ENCODE data around the gene TMEM273.

TMEM273 gene, protein sequence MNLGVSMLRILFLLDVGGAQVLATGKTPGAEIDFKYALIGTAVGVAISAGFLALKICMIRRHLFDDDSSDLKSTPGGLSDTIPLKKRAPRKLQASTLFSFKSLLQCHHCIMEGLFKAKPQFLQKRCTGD

DNA sequence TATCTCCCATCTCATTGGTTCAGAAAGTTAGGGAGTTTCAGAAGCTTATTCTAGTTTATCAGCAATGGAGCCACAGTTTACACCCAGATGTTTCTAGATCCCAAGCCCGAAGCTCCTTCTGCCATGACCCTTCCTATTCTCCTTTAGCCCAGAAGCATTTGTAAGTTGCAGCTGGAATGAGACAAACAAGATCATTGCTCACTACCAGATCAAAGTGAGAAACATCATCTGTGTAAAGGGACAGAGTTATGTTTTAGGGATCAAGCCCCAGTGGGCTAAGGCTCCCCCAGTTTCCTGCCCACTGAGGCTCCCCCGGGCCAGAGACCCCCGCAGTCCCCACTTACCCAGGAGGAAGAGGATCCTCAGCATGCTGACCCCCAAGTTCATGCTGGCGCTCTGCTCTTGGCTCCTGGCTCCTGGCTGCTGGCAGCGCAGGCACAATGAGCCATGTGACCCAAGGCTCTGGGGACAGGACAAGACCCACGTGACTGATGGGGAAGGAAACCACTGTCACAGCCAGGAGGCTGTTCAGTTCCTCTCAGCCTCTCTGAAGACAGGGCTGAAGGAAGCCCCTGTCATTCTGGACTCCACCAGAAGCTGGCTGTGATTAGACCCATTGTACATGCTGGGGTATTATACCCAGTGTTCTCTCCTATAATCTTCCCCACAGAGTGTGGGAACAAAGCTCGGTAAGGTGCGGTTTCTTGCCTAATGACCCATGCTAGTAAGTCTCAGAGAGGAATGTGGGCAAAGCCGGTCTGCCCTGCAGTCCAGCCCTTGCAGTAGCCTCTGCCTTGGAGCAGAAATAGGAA is at the start of gene TMEM273:
Gene TMEM273, minus strand, starts transcription at position 442 of the 812 bp plus-strand sequence. Its CDS starts 55 bp downstream, at position 387.
- no peak for DNase-seq (ENCODE audit: low read depth in 3 of 3, low spot score in 1 of 3)

DNA sequence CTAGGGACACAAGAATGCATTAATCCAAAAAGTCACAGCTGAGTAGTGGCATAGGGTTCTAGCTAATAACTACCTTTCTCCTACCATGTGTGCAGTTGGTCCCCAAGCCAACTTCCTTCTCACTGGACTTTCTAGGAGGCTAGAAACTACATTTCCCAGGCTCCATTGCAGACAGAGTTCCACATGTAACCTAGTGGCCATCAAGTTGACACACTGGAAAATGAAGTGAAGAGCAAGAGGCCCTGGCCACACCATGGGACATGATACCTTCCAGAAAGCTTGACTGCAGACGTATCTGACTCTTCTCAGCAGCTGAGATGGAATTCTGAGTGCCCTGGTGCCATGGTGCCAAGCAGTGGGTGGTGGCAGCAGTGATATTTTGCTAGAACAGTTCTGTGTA is 49.8 kb upstream of the TMEM273 start:
- DNase-seq (ENCODE audit: low read depth in 3 of 3, low spot score in 1 of 3): no peak

DNA sequence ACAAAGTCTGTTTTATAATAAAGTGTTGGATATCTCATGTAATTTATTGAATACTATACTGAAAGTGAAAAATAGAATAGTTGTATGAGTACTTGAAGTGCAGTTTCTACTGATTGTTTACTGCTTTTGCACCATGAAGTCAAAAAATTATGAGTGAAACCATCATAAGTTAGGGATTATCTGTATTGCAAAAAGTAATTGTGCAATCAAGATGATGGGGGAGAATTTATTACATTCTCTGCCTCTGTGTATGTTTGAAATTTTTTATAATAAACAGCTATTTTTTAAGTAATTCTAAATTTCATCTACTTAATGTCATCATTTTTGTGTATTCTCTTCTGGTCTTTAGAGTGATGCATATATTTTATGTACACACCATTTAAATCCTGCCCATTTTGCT is 47.2 kb upstream of the TMEM273 start:
- no peak for DNase-seq (ENCODE audit: low read depth in 3 of 3, low spot score in 1 of 3)

DNA sequence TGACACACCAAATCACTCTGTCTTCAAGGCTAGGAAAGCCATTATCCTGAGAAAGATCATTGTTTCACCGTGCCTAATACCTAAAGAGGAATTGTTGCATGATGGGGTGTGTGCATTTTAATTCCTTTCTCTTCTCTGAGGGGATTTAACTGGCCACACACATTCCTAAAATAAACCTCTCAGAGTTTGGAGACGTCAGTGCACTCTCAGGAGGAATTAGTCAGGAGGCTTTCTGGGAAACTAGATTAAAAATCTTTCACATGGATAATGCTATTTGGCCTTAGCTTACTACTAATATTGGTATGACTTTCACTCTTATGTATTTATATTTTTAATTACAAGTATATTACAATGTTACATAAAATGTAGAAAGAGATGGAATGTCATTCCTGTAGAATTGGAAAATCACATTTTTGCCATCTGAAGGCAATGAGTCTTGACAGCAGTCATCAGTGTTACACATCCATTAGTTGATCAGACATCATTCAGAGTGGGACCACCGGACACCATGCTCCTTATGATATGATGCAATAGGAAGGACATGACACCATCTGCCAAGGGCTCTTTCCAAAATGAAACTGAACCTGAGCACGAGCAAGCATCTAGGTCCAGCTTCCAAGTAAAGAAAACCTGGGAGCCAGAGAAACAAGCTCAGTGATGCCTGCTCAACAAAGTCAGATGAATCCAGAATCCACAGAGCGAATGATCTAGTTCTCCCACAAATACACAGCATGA is 43.1 kb upstream of the TMEM273 start:
- no peak for DNase-seq (ENCODE audit: low read depth in 3 of 3, low spot score in 1 of 3)

DNA sequence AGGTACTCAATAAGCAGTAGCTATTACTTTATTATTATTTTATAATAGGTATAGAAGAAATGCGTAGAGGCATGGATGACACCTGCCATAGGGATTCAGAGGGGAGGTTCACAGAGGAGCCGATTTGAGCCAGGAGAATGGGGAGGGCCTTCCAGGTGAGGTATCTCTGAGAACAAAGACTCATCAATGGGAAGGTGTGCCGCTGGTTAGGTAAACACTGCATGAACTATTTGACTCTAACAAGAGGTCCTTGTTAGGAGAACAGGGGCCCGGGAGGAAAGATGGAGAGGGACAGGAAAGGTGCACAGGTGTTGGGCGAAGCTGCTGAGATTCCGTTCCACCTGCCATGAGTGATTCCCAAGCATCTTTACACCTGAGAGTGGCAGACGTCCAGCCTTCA is 41.8 kb upstream of the TMEM273 start:
- no peak for DNase-seq (ENCODE audit: low read depth in 3 of 3, low spot score in 1 of 3)

DNA sequence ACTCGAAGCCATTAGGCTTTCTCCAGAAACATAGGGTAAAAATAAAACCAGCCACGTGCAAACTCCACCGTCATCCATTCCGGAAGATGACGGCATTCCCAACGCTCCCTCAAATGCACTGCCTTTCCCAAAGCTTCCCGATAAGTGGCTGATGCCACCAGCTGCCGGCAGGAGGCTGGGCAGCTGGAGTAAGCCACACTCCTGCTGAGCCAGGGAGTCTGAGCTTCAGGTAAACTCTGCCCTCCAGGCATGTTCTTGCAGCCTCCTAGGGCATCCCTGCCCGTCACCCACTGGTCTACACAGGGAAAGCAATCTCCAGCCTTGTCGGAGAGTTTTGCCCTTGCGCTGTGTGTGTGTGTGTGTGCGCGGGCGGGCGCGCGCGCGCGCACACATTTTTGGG is 40.5 kb upstream of the TMEM273 start:
- DNase-seq (ENCODE audit: low read depth in 3 of 3, low spot score in 1 of 3): no peak

DNA sequence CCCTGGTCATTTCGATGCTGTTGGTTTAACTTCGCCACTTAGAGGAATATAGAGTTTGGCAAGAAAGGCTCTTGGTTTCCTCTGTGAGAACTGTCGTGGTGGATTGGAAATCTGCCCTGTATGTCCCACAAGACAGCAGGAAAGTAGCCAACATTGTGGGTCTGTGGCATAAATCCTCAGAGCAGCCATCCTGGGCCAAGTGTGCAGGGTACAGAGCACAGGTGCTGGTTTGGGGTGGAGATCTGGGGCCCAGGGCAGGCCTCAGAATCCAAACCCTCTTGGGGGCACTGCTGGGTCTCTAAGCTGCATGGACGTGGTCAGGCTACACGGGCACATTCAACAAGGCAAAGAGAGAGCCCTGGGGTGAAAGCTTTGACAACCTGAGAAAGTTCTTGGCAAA is 39.2 kb upstream of the TMEM273 start:
- no peak for DNase-seq (ENCODE audit: low read depth in 3 of 3, low spot score in 1 of 3)

DNA sequence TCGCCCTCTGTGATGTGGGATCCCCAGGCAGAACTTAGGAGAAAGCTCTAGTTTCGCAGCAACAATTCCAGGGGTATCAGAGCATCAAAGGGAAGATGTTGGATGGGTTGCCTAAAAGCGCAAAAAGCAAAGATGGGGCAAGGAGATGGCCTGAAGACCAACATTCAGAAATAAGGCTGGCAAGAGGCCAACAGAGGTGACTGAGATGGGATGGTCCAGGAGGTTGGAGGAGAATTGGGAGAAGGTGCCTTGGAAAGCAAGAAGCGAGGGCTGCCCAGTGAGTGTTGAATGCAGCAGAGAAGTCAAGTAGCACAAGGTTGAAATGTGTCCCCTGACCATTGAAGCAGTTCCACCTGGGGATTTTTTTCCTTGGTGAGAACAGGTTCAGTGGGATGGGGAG is 38.4 kb upstream of the TMEM273 start:
- DNase-seq (ENCODE audit: low read depth in 3 of 3, low spot score in 1 of 3): no peak

DNA sequence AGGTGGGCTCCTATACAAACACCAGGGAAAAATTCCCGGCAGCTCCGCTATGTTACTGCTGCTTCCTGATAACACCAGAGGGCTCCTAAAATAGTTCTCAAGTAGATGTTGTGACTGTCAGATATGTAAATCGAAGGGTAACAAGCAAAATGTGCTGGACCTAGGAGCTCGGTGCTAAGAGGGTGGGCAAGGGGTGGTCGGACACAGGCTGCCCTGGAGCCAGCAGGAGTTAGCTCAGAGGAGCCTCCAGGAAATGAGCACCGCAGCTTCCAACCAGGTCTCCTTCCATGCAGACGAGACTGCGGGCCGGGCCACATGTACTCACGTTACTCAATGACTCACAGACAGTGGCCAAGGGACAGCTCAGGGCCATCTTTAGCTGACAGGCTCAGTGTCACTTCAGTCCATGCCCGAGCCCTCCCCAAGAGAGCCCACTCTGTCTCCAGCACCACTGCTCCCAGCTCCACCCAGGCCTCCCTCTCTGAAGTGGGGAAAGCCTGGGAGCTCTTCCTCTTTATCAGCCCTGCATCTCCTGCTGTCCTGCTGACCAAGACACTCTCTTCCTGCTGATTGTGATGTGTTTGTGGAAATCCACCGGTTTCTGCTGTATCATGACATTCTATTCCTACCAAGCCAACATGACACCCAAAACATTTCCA is 37.2 kb upstream of the TMEM273 start:
- no peak for DNase-seq (ENCODE audit: low read depth in 3 of 3, low spot score in 1 of 3)

DNA sequence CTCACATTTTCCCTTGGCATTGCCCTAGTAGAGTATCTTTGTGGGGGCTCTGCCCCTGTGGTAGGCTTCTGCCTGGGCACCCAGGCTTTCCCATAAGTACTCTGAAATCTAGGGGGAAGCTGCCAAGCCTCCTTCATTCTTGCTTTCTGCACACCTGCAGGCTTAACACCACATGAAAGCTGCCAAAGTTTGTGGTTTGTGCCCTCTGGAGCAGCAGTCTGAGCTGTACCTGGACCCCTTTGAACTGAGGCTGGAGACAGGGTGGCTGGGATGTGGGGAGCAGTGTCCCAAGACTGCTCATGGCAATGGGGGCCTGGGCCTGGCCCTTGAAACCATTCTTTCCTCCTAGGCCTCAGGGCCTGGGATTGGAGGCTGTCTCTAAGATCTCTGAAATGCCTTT is 35.0 kb upstream of the TMEM273 start:
- DNase-seq (ENCODE audit: low read depth in 3 of 3, low spot score in 1 of 3): no peak

DNA sequence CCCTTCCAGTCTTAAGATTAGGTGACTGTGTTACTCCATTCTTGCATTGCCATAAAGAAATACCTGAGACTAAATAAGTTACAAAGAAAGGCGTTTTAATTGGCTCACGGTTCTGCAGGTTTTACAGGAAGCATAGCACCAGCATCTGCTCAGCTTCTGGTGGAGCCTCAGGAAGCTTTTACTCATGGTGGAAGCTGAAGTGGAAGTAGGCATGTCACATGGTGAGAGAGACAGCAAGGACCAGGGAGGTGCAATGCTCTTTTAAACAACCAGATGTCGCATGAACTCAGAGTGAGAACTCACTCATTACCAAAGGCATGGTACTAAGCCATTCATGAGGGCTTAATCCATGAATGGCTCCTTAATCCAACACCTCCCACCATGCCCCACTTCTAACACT is 34.0 kb upstream of the TMEM273 start:
- no peak for DNase-seq (ENCODE audit: low read depth in 3 of 3, low spot score in 1 of 3)

DNA sequence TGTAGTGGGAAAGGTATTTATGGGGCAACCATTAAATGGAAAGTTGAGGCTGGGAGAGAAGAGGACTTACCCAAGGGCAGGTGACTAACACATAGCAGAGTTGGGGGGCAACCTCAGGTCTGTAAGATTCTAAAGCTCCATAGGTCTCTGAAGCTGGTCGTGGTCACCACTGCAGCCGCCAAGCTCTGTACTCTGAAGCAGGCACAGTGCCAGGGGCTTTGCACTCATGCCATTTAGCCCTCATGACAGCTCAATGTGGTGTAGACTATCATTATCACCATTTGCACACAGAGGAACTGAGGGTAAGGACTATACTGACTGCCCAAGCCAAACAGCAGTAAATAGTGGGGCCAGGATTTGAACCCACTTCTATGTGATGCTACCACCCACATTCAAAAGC is 32.5 kb upstream of the TMEM273 start:
- DNase-seq (ENCODE audit: low read depth in 3 of 3, low spot score in 1 of 3): no peak

DNA sequence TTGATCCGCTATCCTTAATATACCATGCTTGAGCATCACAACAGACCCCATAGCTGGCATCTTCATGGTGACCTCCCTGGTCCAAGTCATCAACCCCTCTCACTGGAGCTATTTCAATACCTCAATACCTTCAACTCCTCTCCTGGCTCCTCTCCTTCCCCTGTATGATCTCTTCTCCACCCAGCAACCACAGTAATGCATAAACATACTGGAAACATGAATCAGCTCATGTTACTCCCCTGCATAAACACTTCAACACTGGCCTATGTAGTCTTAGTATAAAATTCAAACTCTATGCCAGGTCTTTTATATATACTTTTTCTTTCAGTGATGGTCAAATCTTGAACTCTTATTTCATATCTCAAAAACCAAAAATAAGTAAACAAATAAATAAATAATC is 31.8 kb upstream of the TMEM273 start:
- DNase-seq (ENCODE audit: low read depth in 3 of 3, low spot score in 1 of 3): no peak

DNA sequence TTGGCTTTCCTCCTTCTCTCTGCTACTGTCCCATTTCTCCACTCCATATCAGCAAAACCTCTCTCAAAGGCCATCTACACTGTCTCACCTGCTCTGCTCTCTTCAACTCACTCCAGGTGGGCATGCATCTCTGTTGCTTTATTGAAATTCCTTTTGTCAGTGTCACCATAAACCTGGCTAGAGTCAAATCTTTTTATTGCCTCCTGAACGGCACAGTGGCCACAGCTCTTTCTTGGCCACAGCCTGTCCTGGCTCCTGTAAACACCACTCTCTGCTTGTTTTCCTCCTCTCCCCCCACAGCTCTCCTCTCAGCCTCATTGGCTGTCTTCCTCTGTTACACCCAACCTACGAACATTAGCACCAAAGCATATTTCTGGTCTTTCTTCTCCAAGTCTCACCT is 31.1 kb upstream of the TMEM273 start:
- no peak for DNase-seq (ENCODE audit: low read depth in 3 of 3, low spot score in 1 of 3)

DNA sequence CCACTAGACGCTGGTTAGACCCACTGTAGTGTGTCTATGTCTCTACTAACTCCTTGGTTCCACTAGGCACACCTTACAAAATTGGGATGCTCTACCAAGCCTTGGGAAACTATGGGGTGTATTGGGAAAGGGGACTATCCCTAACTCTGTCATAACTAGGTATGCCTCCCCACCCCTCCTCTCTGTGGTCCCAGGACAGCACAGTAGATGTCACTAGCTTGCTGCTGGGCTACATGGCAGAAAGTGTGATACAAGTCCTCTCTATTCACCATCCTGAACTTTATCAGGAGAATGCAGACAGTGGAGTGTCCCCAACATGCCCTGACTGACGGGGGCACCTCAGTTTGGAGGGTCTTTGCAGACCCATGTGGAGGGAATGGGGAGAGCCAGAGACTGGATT is 30.3 kb upstream of the TMEM273 start:
- DNase-seq (ENCODE audit: low read depth in 3 of 3, low spot score in 1 of 3): no peak

DNA sequence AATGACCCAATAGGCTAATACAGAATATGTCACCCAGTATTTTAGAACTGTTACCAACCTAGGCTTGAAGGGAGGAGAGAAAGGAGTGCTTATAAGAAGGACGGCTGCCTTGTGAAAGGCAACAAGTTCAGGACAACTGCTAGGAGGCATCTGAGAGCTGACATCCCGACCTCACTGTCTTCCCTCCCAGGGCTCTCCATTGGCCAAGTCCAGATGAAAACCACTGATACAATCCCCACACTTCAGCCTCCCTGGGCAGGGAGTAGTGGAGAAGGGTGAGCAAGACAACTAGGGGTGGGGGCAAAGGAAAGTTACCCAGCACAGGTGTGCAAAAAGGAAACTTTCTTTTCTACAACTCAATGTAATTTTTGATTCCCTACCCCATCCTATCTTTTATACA is 29.5 kb upstream of the TMEM273 start:
- DNase-seq (ENCODE audit: low read depth in 3 of 3, low spot score in 1 of 3): no peak

DNA sequence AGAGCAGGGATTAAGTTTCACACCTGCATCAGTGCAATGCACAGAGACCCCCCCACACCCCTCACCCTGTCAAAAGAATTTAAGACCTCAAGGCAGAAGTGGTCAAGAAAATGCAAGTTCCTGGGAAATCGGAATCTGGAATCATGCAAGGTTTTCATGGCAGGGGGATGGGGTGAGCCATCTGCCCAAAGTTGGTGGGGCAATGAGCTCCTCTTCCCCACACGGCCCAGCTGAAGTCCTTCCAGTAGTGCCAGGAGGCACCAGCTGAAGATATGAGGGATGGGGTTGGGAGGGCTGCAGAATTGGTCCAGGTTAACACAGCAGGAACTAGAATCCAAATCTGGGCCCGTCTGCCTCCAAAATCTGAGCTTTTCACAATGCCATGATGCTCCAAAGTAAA is 25.0 kb upstream of the TMEM273 start:
- DNase-seq (ENCODE audit: low read depth in 3 of 3, low spot score in 1 of 3): no peak

DNA sequence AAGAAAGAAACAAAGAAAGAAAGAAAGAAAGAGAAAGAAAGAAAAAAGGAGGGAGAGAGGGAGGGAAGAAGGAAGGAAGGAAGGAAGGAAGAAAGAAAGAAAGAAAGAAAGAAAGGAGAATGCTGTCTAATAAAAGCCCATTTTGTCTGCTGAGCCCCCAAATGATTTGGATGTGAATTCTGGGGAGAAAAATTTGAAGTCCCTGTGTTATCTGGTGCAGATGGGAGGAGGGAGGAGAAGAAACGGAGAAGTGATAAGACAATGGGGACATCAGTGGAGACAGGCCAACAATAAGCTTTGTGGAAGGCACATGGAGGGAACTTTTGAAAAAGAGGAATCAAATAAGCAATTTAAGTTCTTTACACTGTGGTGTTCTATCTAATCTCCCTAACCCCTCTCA is 24.6 kb upstream of the TMEM273 start:
- DNase-seq (ENCODE audit: low read depth in 3 of 3, low spot score in 1 of 3): no peak

DNA sequence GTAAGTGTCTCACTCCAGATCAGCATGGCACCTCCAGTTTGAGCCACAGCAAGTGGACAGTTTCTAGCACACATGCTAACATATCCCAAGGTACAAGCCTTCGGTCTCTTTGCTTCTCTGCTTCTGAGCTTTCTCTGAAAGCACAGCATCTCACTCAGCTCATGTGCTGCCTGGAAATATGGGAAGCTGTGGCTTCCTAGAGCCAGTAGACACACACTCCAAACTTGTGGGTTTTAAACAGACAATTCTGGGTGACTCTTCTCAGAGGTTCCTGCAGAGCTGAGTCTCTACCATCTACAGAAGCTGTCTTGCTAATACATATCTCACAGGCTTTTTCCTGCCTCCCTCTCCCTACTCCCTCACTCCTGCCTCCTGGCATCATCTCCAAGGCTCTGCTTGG is 23.9 kb upstream of the TMEM273 start:
- no peak for DNase-seq (ENCODE audit: low read depth in 3 of 3, low spot score in 1 of 3)

DNA sequence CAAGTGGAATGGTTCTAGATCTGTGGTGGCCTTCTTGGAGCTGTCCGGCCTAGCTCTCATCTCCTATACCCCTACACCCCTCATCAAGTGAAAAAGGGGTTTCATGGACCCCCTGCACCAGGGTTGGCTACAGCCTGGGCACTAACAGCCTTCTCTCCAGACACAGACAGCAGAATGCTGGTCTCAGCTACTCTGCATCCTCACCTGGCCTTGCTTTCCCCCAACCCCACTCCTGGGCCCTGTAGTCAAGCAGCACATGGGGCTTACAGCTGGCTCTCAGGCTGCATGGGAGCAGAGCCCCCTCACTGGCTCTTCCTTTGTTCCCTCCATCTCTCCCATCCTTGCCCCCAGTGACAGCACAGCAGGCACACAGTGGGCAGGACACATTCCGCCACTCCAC is 20.8 kb upstream of the TMEM273 start:
- no peak for DNase-seq (ENCODE audit: low read depth in 3 of 3, low spot score in 1 of 3)

DNA sequence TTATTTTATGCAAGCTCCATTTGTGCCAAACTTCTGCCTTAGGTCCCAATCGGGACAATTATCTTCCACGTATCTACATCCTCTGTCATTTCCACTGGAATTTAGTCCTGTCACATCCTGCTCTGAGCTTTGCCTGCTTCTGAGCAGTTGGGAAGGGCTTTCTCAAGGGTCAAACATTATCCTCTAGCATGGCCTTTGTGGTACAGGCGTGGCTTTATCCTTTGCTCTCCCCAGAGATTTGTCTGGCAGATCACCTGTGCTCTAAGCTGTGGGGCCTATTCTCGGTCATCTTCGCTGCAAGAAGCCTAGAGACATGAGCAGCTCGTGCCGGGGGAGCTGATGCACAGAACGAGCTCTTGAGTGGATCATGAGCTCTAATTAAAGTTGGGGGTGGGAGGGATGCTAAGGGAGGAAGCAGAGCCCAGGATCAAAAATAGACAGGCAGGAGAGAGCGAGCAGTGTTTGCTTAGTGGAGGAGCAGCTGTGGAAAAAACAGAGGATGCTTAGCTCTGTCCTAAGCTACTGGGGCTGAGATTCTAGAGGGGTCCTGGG is 19.8 kb upstream of the TMEM273 start:
- DNase-seq (ENCODE audit: low read depth in 3 of 3, low spot score in 1 of 3): no peak

DNA sequence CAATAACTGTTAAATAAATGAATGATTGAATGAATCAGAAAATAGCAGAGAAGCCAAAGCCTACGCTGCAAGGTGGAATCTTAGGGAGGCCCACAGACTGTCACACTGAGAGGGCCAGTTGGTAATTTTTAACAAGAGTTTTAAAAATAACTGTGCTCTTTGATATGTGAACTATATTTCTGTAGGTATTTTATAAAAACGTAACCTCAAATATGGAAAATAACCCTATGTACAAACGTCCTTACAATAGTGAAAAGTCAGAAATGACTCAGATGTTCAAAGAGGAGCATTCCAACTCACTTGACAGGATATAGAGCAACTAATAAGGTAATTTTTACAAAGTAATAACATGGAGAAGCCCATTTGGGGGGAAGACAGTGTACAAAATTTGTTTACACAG is 18.9 kb upstream of the TMEM273 start:
- DNase-seq (ENCODE audit: low read depth in 3 of 3, low spot score in 1 of 3): no peak
